Stimulated activated CD4-positive, alpha-beta T cell treated with anti-CD3 and anti-CD28 coated beads, Interleukin-1b, Interleukin-23, amount 100 ng/mL, for 4 hours (primary cell): ENCODE data around the gene SGPP2.
"Not testable (repeated sequence)": the region's sequence is repeated elsewhere in the genome, so short reads cannot be mapped to it uniquely, and the experiment has no call there.

Experiments used
- DNase-seq, 2 donors: peaks; one replicate each; pipeline ENCODE4 v3.0.0-alpha.2; 2020; ENCODE audit warnings: low read depth in 2 of 2

SGPP2 gene

GRCh38 chr2:222576171-222577081 is 152.1 kb downstream of the SGPP2 start:
- no peak for DNase-seq

GRCh38 chr2:222577341-222577740 is 153.0 kb downstream of the SGPP2 start:
- no peak for DNase-seq

GRCh38 chr2:222582928-222583327 is 158.6 kb downstream of the SGPP2 start:
- no peak for DNase-seq

- not testable (repeated sequence) for DNase-seq
Observed at GRCh38 chr2:222584589-222584988, 160.2 kb downstream of the SGPP2 start.

- DNase-seq = no peak
Observed at GRCh38 chr2:222591661-222592060, 167.3 kb downstream of the SGPP2 start.

- DNase-seq = no peak
Observed at GRCh38 chr2:222592176-222592575, 167.8 kb downstream of the SGPP2 start.

- DNase-seq = no peak
Observed at GRCh38 chr2:222594679-222595078, 170.3 kb downstream of the SGPP2 start.

GRCh38 chr2:222595581-222595980 is 171.2 kb downstream of the SGPP2 start:
- DNase-seq = no peak

GRCh38 chr2:222598611-222599010 is 174.3 kb downstream of the SGPP2 start:
- DNase-seq = no peak

GRCh38 chr2:222603501-222603900 is 179.2 kb downstream of the SGPP2 start:
- no peak for DNase-seq

- DNase-seq = no peak
Observed at GRCh38 chr2:222604749-222605515, 180.6 kb downstream of the SGPP2 start.

GRCh38 chr2:222606306-222606705 is 182.0 kb downstream of the SGPP2 start:
- no peak for DNase-seq

- no peak for DNase-seq
Observed at GRCh38 chr2:222608081-222608480, 183.7 kb downstream of the SGPP2 start.

GRCh38 chr2:222609381-222609780 is 185.0 kb downstream of the SGPP2 start:
- DNase-seq = no peak
